WTC11 (cell line): ENCODE results near the gene KCNIP3.

Experiments used
- AFF4 ChIP-seq: sonication (generic); formaldehyde crosslinking; IDR thresholded peaks from 2 replicates; pipeline ENCODE4 v1.8.1; 2023; ENCODE audit warnings: mild to moderate bottlenecking, missing genetic modification reagents, borderline replicate concordance
- CREB1 ChIP-seq: sonication (generic); formaldehyde crosslinking; IDR thresholded peaks from 2 replicates; pipeline ENCODE4 v1.8.0; 2023; ENCODE audit warnings: mild to moderate bottlenecking, missing genetic modification reagents
- CTCF ChIP-seq: fragments of 200-600 bp; IDR thresholded peaks from 2 replicates; pipeline ENCODE4 v1.8.0; 2022; ENCODE audit warnings: antibody characterized with exemption
- E2F1 ChIP-seq: sonication (generic); formaldehyde crosslinking; IDR thresholded peaks from 2 replicates; pipeline ENCODE4 v1.8.0; 2022; ENCODE audit warnings: mild to moderate bottlenecking, missing genetic modification reagents
- NFATC4 ChIP-seq: fragments of 250-450 bp; sonication (Bioruptor Pico); IDR thresholded peaks from 2 replicates; pipeline ENCODE4 v1.9.0; 2021; ENCODE audit warnings: mild to moderate bottlenecking
- NFYB ChIP-seq: sonication (generic); formaldehyde crosslinking; conservative IDR thresholded peaks from 2 replicates; pipeline ENCODE4 v1.8.0; 2022; ENCODE audit warnings: low read depth, missing genetic modification reagents
- NR2C2 ChIP-seq: sonication (generic); formaldehyde crosslinking; IDR thresholded peaks from 2 replicates; pipeline ENCODE4 v1.8.0; 2022; ENCODE audit warnings: mild to moderate bottlenecking, missing genetic modification reagents
- ZNF416 ChIP-seq: fragments of 250-450 bp; sonication (Bioruptor Pico); IDR thresholded peaks from 2 replicates; pipeline ENCODE4 v1.9.0; 2021; ENCODE audit warnings: mild to moderate bottlenecking, inconsistent platforms
- ZNF671 ChIP-seq: fragments of 250-450 bp; sonication (Bioruptor Pico); IDR thresholded peaks from 2 replicates; pipeline ENCODE4 v1.8.0; 2021; ENCODE audit warnings: mild to moderate bottlenecking
- TF ChIP-seq, protein P1 (sequence below): sonication (generic); formaldehyde crosslinking; IDR thresholded peaks from 2 replicates; pipeline ENCODE4 v1.8.1; 2022; ENCODE audit warnings: low read depth, missing genetic modification reagents, borderline replicate concordance
- TF ChIP-seq, protein P2 (sequence below): sonication (generic); formaldehyde crosslinking; IDR thresholded peaks from 2 replicates; pipeline ENCODE4 v1.8.1; 2023; ENCODE audit warnings: mild to moderate bottlenecking, missing genetic modification reagents, moderate library complexity

GRCh38 chr2:95287336-95287735 is 9.8 kb upstream of the KCNIP3 start:
- TF ChIP-seq CTCF, result no peak
- no peak for TF ChIP-seq ZNF416
- TF ChIP-seq NR2C2 (CRISPR knock-in tag), result no peak
- no peak for TF ChIP-seq ZNF671 (CRISPR knock-in tag)
- no peak for TF ChIP-seq CREB1 (CRISPR knock-in tag)
- TF ChIP-seq AFF4 (CRISPR knock-in tag), result no peak
- no peak for TF ChIP-seq E2F1 (CRISPR knock-in tag)
- TF ChIP-seq, protein P1, sequence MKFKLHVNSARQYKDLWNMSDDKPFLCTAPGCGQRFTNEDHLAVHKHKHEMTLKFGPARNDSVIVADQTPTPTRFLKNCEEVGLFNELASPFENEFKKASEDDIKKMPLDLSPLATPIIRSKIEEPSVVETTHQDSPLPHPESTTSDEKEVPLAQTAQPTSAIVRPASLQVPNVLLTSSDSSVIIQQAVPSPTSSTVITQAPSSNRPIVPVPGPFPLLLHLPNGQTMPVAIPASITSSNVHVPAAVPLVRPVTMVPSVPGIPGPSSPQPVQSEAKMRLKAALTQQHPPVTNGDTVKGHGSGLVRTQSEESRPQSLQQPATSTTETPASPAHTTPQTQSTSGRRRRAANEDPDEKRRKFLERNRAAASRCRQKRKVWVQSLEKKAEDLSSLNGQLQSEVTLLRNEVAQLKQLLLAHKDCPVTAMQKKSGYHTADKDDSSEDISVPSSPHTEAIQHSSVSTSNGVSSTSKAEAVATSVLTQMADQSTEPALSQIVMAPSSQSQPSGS (CRISPR knock-in tag), result no peak
- TF ChIP-seq NFATC4, result no peak
- TF ChIP-seq, protein P2, sequence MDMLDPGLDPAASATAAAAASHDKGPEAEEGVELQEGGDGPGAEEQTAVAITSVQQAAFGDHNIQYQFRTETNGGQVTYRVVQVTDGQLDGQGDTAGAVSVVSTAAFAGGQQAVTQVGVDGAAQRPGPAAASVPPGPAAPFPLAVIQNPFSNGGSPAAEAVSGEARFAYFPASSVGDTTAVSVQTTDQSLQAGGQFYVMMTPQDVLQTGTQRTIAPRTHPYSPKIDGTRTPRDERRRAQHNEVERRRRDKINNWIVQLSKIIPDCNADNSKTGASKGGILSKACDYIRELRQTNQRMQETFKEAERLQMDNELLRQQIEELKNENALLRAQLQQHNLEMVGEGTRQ (CRISPR knock-in tag), result no peak
- no peak for TF ChIP-seq NFYB (CRISPR knock-in tag)
